HG02798 (cell line): Measurements from ENCODE around the gene PPM1F.
"Not testable (repeated sequence)": the region's sequence is repeated elsewhere in the genome, so short reads cannot be mapped to it uniquely, and the experiment has no call there.

Experiments
- ATAC-seq: cut with Tn5 transposase; IDR thresholded peaks from one replicate; pipeline ENCODE4 v1.9.1; 2021; ENCODE audit warnings: mild to moderate bottlenecking; ENCODE audit not compliant: unreplicated experiment, poor library complexity

PPM1F gene

GRCh38 chr22:21943571-21944448 is 8.8 kb downstream of the PPM1F start:
- no peak for ATAC-seq

GRCh38 chr22:21942407-21943343 is 10.0 kb downstream of the PPM1F start:
- ATAC-seq: no peak

GRCh38 chr22:21941921-21942320 is 10.7 kb downstream of the PPM1F start:
- no peak for ATAC-seq

- no peak for ATAC-seq
Observed at GRCh38 chr22:21940521-21940920, 12.1 kb downstream of the PPM1F start.

GRCh38 chr22:21939935-21940334 is 12.7 kb downstream of the PPM1F start:
- not testable (repeated sequence) for ATAC-seq

GRCh38 chr22:21939461-21939913 is 13.2 kb downstream of the PPM1F start:
- ATAC-seq: no peak

GRCh38 chr22:21938906-21939305 is 13.7 kb downstream of the PPM1F start:
- ATAC-seq: no peak

- ATAC-seq: peak; percentile 93
Observed at GRCh38 chr22:21938071-21938822, 14.4 kb downstream of the PPM1F start.

- no peak for ATAC-seq
Observed at GRCh38 chr22:21937821-21938070, 14.9 kb downstream of the PPM1F start.

GRCh38 chr22:21937041-21937820 is 15.4 kb downstream of the PPM1F start:
- ATAC-seq: no peak

GRCh38 chr22:21936151-21936775 is 16.4 kb downstream of the PPM1F start:
- no peak for ATAC-seq

GRCh38 chr22:21933910-21934309 is 18.7 kb downstream of the PPM1F start:
- ATAC-seq: no peak

GRCh38 chr22:21933413-21933812 is 19.2 kb downstream of the PPM1F start:
- ATAC-seq: no peak

- ATAC-seq: no peak
Observed at GRCh38 chr22:21932347-21932746, 20.3 kb downstream of the PPM1F start.

- no peak for ATAC-seq
Observed at GRCh38 chr22:21931056-21931455, 21.6 kb downstream of the PPM1F start.

- ATAC-seq: no peak
Observed at GRCh38 chr22:21929253-21929652, 23.4 kb downstream of the PPM1F start.

- no peak for ATAC-seq
Observed at GRCh38 chr22:21928048-21928447, 24.6 kb downstream of the PPM1F start.

- no peak for ATAC-seq
Observed at GRCh38 chr22:21927174-21927823, 25.3 kb downstream of the PPM1F start.

- ATAC-seq: no peak
Observed at GRCh38 chr22:21926728-21927127, 25.9 kb downstream of the PPM1F start.
